AG08396 (cell line): ENCODE data around the gene KLHDC2.
"Not testable (repeated sequence)": the region's sequence is repeated elsewhere in the genome, so short reads cannot be mapped to it uniquely, and the experiment has no call there.

Source experiments
- DNase-seq: peaks from one replicate; pipeline ENCODE4 v3.0.0; 2012; ENCODE audit warnings: low spot score, mixed read lengths

The KLHDC2 gene

DNA sequence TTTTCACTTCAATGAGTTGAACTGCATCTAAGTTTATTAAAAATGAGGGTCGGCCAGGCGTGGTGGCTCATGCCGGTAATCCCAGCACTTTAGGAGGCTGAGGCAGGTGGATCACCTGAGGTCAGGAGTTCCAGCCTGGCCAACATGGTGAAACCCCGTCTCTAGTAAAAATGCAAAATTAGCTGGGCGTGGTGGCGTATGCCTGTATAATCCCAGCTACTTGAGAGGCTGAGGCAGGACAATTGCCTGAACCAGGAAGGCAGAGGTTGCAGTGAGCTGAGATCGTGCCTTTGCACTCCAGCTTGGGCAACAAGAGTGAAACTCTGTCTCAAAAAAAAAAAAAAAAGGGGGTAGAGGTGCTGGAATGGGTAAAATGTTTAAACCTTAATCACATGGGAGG is 13.1 kb downstream of the KLHDC2 start:
- not testable (repeated sequence) for DNase-seq

- no peak for DNase-seq
Observed at GRCh38 chr14:49783394-49784014, 15.6 kb downstream of the KLHDC2 start.

- DNase-seq, result no peak
Observed at GRCh38 chr14:49786315-49786714, 18.4 kb downstream of the KLHDC2 start.

- DNase-seq, result no peak
Observed at GRCh38 chr14:49792618-49793017, 24.7 kb downstream of the KLHDC2 start.

DNA sequence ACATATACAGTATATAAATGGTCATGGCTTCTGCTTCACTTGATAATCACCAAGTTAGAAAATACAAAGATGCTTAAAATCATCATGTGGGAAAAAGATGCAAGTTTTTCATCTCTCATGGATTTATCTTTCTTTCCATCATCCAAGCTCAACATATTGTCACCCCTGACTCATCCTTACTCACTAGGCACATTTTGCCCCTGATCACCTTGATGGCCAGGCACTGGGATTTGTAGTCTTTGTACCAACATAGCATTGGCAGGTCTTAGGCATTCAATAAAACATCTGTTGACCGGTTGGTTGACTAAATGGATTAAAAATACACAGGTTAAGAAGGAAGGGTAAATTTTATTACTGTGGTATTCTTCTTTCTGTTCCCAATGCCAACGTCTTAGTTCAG is 28.1 kb downstream of the KLHDC2 start:
- DNase-seq, result no peak

GRCh38 chr14:49808780-49809179 is 40.8 kb downstream of the KLHDC2 start:
- DNase-seq, result no peak

DNA sequence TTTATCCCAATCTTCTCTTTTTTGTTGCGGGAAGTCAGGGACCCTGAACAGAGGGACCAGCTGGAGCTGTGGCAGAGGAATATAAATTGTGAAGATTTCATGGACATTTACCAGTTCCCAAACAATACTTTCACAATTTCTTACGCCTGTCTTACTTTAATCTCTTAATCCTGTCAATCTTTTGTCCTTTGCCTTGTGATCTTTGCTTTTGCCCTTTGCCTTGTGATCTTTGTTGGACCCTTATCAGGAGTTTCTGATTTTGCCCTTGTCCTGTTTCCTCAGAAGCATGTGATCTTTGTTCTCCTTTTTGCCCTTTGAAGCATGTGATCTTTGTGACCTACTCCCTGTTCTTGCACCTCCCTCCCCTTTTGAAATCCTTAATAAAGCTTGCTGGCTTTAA is 48.2 kb downstream of the KLHDC2 start:
- not testable (repeated sequence) for DNase-seq

GRCh38 chr14:49816844-49817243 is 48.9 kb downstream of the KLHDC2 start:
- DNase-seq, result no peak

DNA sequence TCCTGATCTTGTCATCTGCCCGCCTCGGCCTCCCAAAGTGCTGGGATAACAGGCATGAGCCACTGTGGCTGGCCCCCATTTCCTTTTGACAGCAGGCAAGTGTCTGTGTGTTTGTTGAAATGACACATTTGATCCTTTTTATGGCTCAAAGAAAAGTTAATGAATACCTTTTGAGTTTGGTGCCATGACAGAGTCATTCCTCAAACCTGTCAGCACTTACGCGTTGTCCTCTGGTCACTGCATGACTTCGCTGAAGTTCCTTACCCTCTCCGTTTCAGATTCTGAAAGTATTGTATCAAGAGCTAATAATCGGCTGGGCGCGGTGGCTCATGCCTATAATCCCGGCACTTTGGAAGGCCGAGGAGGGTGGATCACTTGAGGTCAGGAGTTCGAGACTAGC is 52.2 kb downstream of the KLHDC2 start:
- DNase-seq, result no peak

DNA sequence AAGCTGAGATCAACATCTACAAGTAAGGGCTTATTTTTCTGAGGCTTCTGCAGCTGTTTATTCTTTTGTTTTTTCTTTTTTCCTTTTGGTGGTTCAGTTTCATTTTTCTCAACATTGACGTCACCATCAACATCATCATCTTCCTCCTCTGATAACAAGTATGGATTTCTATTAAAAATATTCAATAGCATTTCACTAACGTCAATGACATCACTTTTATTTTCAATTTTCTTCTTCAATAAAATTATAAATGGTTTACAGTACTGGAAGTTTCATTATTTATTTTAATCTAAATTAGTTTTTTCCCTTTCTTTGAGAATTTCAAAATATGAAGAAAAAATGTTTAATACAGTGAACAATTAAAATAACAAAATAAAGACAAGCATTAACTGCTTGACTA is 60.7 kb downstream of the KLHDC2 start:
- no peak for DNase-seq
